ENCODE results near the gene SPNS1. TPM values are rescaled to one million over a fixed set of nuclear protein-coding genes. Genes with fewer than 3 reads are reported as not detected.

Gene SPNS1
- total RNA-seq, 1 experiment from 2014 or later, result 61.3 TPM

- no peaks in the 10 kb centered on the region for H3K4me1 ChIP-seq
- no peaks in the 10 kb centered on the region for H3K27me3 Mint-ChIP-seq (ENCODE audit: insufficient read depth, unreplicated experiment)
- H3K36me3 Mint-ChIP-seq (ENCODE audit: insufficient read depth, unreplicated experiment), result no peaks in the 10 kb centered on the region
- H3K9me3 Mint-ChIP-seq (ENCODE audit: unreplicated experiment), result no peaks in the 10 kb centered on the region
- BruUV-seq (replicated peaks), result no TSS peak
- H3K4me3 ChIP-seq (ENCODE audit: low read depth, low read length), result no peak overlapping the region
- DNase-seq, result no peak
- H3K27ac Mint-ChIP-seq (ENCODE audit: unreplicated experiment), result no peak overlapping the region
- no peaks in the 10 kb centered on the region for H3K36me3 ChIP-seq (ENCODE audit: control insufficient read depth, insufficient read depth, low read length)
- no peaks in the 10 kb centered on the region for H3K9me3 ChIP-seq
- H3K27me3 ChIP-seq (replicated peaks; ENCODE audit: control insufficient read depth, insufficient read depth, low read length), result no peaks in the 10 kb centered on the region
- no peak overlapping the region for H3K4me3 Mint-ChIP-seq (ENCODE audit: unreplicated experiment)
- ChIA-PET CTCF (interaction anchor here (1.4 kb wide), 1 partner anchor 20 kb away, joined by 4 read pairs; no protein-coding TSS in a partner anchor), POLR2A (interaction anchor here (0.5 to 0.9 kb wide), 2 partner anchors 18 to 120 kb away, joined by 3 to 4 read pairs; partner anchors contain the start of genes ATXN2L and RABEP2)
- intact Hi-C loops (cut with micrococcal nuclease; ENCODE audit: unreplicated experiment), result no loop called here
- TF ChIP-seq CTCF (IDR thresholded peaks at IDR 0.05; ENCODE audit: insufficient read depth in 1 of 2, low read depth in 1 of 2, low read length in 1 of 2, severe bottlenecking in 1 of 2, unreplicated experiment in 1 of 2), result no peak
- H3K4me1 Mint-ChIP-seq (ENCODE audit: low read depth, unreplicated experiment), result peaks cover 6% of the 10 kb centered on the region
These were observed 31.3 kb upstream of the SPNS1 start for GRCh38 chr16:28943281-28943680.

DNA sequence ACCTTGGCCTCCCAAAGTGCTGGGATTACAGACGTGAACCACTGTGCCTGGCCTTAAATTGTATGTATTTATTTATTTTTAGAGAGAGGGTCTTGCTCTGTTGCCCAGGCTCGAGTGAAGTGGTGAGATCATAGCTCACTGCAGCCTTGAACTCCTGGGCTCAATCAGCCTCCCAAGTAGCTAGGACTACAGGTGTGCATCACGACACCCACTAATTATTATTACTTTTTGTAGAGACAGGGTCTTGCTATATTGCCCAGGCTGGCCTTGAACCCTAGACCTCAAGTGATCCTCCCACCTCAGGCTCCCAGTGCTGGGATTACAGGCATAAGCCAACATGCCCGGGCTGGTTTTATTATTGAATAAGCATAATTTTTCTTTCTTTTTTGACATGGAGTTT is 27.9 kb upstream of the SPNS1 start:
- Histone ChIP-seq H3K36me3 (ENCODE audit: control insufficient read depth, insufficient read depth, low read length) (no peaks in the 10 kb centered on the region), H3K27me3 (replicated peaks; ENCODE audit: control insufficient read depth, insufficient read depth, low read length) (no peaks in the 10 kb centered on the region), H3K4me1 (no peaks in the 10 kb centered on the region), H3K9me3 (no peaks in the 10 kb centered on the region), H3K4me3 (ENCODE audit: low read depth, low read length) (no peak overlapping the region)
- H3K4me3 Mint-ChIP-seq (ENCODE audit: unreplicated experiment), result no peak overlapping the region
- no peak for DNase-seq
- no peaks in the 10 kb centered on the region for H3K9me3 Mint-ChIP-seq (ENCODE audit: unreplicated experiment)
- H3K27ac Mint-ChIP-seq (ENCODE audit: unreplicated experiment), result no peak overlapping the region
- no peaks in the 10 kb centered on the region for H3K27me3 Mint-ChIP-seq (ENCODE audit: insufficient read depth, unreplicated experiment)
- intact Hi-C loops (cut with micrococcal nuclease; ENCODE audit: unreplicated experiment), result loop anchor here (5.0 kb wide), 1 partner anchor 84 kb away; the partner anchor contains the start of gene SH2B1
- ChIA-PET POLR2A (no interaction called here), CTCF (interaction anchor here (0.6 kb wide), 1 partner anchor 1445 kb away, joined by 3 read pairs; no protein-coding TSS in a partner anchor)
- no TSS peak for BruUV-seq (replicated peaks)
- peaks cover 10% of the 10 kb centered on the region for H3K4me1 Mint-ChIP-seq (ENCODE audit: low read depth, unreplicated experiment)
- peaks cover 13% of the 10 kb centered on the region for H3K36me3 Mint-ChIP-seq (ENCODE audit: insufficient read depth, unreplicated experiment)
- TF ChIP-seq CTCF (IDR thresholded peaks at IDR 0.05; ENCODE audit: insufficient read depth in 1 of 2, low read depth in 1 of 2, low read length in 1 of 2, severe bottlenecking in 1 of 2, unreplicated experiment in 1 of 2), result no peak

GRCh38 chr16:28950648-28951409 is 23.7 kb upstream of the SPNS1 start, which contains the start of gene NFATC2IP:
NFATC2IP (plus strand) TSS chr16:28950937; CDS start chr16:28951012, 75 bp downstream.
- peaks cover 9% of the 10 kb centered on the region for H3K4me1 Mint-ChIP-seq (ENCODE audit: low read depth, unreplicated experiment)
- TF ChIP-seq CTCF (IDR thresholded peaks at IDR 0.05; ENCODE audit: insufficient read depth in 1 of 2, low read depth in 1 of 2, low read length in 1 of 2, severe bottlenecking in 1 of 2, unreplicated experiment in 1 of 2), result no peak
- ChIA-PET CTCF (interaction anchor here (0.6 kb wide), 1 partner anchor 23 kb away, joined by 4 read pairs; no protein-coding TSS in a partner anchor), POLR2A (interaction anchor here (0.5 to 1.0 kb wide), 6 partner anchors 23 to 129 kb away, joined by 3 to 7 read pairs (median 4); partner anchors contain the start of genes ATXN2L and SH2B1)
- Histone ChIP-seq H3K9me3 (no peaks in the 10 kb centered on the region), H3K4me1 (no peaks in the 10 kb centered on the region), H3K27me3 (replicated peaks; ENCODE audit: control insufficient read depth, insufficient read depth, low read length) (no peaks in the 10 kb centered on the region), H3K4me3 (ENCODE audit: low read depth, low read length) (peak within 1 kb of the TSS; percentile 91), H3K36me3 (ENCODE audit: control insufficient read depth, insufficient read depth, low read length) (peaks cover under 1% of the 10 kb centered on the region; the same call in 1 of the 2 replicates)
- peak; percentile 98 to 100 for DNase-seq
- H3K36me3 Mint-ChIP-seq (ENCODE audit: insufficient read depth, unreplicated experiment), result peaks cover 36% of the 10 kb centered on the region
- H3K27me3 Mint-ChIP-seq (ENCODE audit: insufficient read depth, unreplicated experiment), result no peaks in the 10 kb centered on the region
- peak within 1 kb of the TSS; percentile 88 for H3K4me3 Mint-ChIP-seq (ENCODE audit: unreplicated experiment)
- intact Hi-C loops (cut with micrococcal nuclease; ENCODE audit: unreplicated experiment), result loop anchor here (1.0 kb wide), 1 partner anchor 27 kb away; no protein-coding TSS in a partner anchor
- H3K9me3 Mint-ChIP-seq (ENCODE audit: unreplicated experiment), result no peaks in the 10 kb centered on the region
- peak within 1 kb of the TSS; percentile 92 for H3K27ac Mint-ChIP-seq (ENCODE audit: unreplicated experiment)
- no TSS peak for BruUV-seq (replicated peaks)

Measured in Caco-2 (cell line).